IMR-90 (cell line): ENCODE results near the gene TNFRSF1A. TPM values are rescaled to one million over a fixed set of nuclear protein-coding genes. Genes with fewer than 3 reads are reported as not detected.

Experiments used
- ATAC-seq: fragments of 200-7000 bp; cut with Tn5 transposase; 2 replicates; pipeline ENCODE4 v1.9.1; 2020; ENCODE audit warnings: low read depth, mild to moderate bottlenecking, moderate library complexity
- BruUV-seq: library from RNA; stranded (reverse); fragments of 400-500 nt; replicated peaks from 2 replicates; lab custom pipeline; 2021; lab: Mats Ljungman, UMichigan
- CTCF ChIA-PET: fragments of 300-600 bp; formaldehyde crosslinking; extraction: SDS; loops from one replicate; lab custom pipeline; 2021; ENCODE audit warnings: antibody characterized with exemption; lab: Yijun Ruan, JAX
- POLR2A ChIA-PET: fragments of 300-600 bp; sonication (Branson Sonifier 250); formaldehyde crosslinking; loops from one replicate; lab custom pipeline; 2022; ENCODE audit warnings: antibody characterized with exemption; ENCODE audit not compliant: unreplicated experiment; lab: Charles Lee
- DNase-seq: peaks from one replicate; pipeline ENCODE4 v3.0.0; 2013
- H2AFZ ChIP-seq: replicated peaks from 2 replicates; pipeline ENCODE3; 2013; ENCODE audit warnings: low read length, mild to moderate bottlenecking; ENCODE audit not compliant: poor library complexity
- H2AK5ac ChIP-seq: 2 replicates; pipeline ENCODE4 v1.6.1; 2013; ENCODE audit warnings: low read depth, low read length, inconsistent platforms
- H2AK9ac ChIP-seq: replicated peaks from 2 replicates; pipeline ENCODE3; 2013; ENCODE audit warnings: mild to moderate bottlenecking, low read depth, low read length, moderate library complexity; ENCODE audit not compliant: poor library complexity
- H2BK120ac ChIP-seq: 2 replicates; pipeline ENCODE4 v1.6.1; 2013; ENCODE audit warnings: low read depth, low read length, inconsistent platforms
- H2BK15ac ChIP-seq: 3 replicates; pipeline ENCODE4 v1.6.1; 2013; ENCODE audit warnings: low read depth, low read length, inconsistent platforms
- H2BK20ac ChIP-seq: 2 replicates; pipeline ENCODE4 v1.6.1; 2013; ENCODE audit warnings: low read depth, mild to moderate bottlenecking, inconsistent platforms, low read length, moderate library complexity
- H2BK5ac ChIP-seq: 2 replicates; pipeline ENCODE4 v1.6.1; 2013; ENCODE audit warnings: mild to moderate bottlenecking, low read depth, low read length, inconsistent platforms; ENCODE audit not compliant: poor library complexity, severe bottlenecking
- H3K14ac ChIP-seq: replicated peaks from 2 replicates; pipeline ENCODE4 v1.6.1; 2013; ENCODE audit warnings: low read depth, low read length, inconsistent platforms
- H3K18ac ChIP-seq: 2 replicates; pipeline ENCODE4 v1.6.1; 2013; ENCODE audit warnings: low read depth, low read length, control low read depth
- H3K23ac ChIP-seq: 2 replicates; pipeline ENCODE4 v1.6.1; 2013; ENCODE audit warnings: low read depth, low read length, inconsistent platforms
- H3K27ac ChIP-seq: 2 replicates; pipeline ENCODE4 v1.5.1; 2013; ENCODE audit warnings: mild to moderate bottlenecking, control low read depth, low read length; ENCODE audit not compliant: insufficient read depth
- H3K27me3 ChIP-seq: 2 replicates; pipeline ENCODE4 v1.6.1; 2013; ENCODE audit warnings: low read length; ENCODE audit not compliant: control insufficient read depth, insufficient read depth
- H3K36me3 ChIP-seq: 2 replicates; pipeline ENCODE4 v1.6.1; 2013; ENCODE audit warnings: low read length, mixed read lengths; ENCODE audit not compliant: control insufficient read depth, insufficient read depth
- H3K4ac ChIP-seq: 2 replicates; pipeline ENCODE4 v1.6.1; 2013; ENCODE audit warnings: low read depth, low read length, inconsistent platforms
- H3K4me1 ChIP-seq: 2 replicates; pipeline ENCODE4 v1.6.1; 2013; ENCODE audit warnings: low read length, mixed read lengths; ENCODE audit not compliant: control insufficient read depth, insufficient read depth
- H3K4me2 ChIP-seq: 2 replicates; pipeline ENCODE4 v1.6.1; 2013; ENCODE audit warnings: low read depth, mild to moderate bottlenecking, control low read depth, low read length, moderate library complexity
- H3K4me3 ChIP-seq: 2 replicates; pipeline ENCODE4 v1.5.1; 2013; ENCODE audit warnings: low read depth, mild to moderate bottlenecking, control low read depth, low read length, moderate library complexity; ENCODE audit not compliant: insufficient read depth
- H3K56ac ChIP-seq: 2 replicates; pipeline ENCODE4 v1.6.1; 2013; ENCODE audit warnings: low read length, inconsistent platforms; ENCODE audit not compliant: insufficient read depth; ENCODE audit errors: extremely low read depth
- H3K79me1 ChIP-seq, 2 experiments: 2 replicates each; pipeline ENCODE4 v1.6.1; 2013; ENCODE audit warnings: low read length in 2 of 2, inconsistent platforms in 1 of 2, low read depth in 1 of 2
- H3K9ac ChIP-seq: 2 replicates; pipeline ENCODE4 v1.6.1; 2013; ENCODE audit warnings: low read depth, low read length, control low read depth
- H3K9me1 ChIP-seq: 2 replicates; pipeline ENCODE4 v1.6.1; 2013; ENCODE audit warnings: low read length, inconsistent platforms; ENCODE audit not compliant: insufficient read depth
- H3K9me3 ChIP-seq: 2 replicates; pipeline ENCODE4 v1.6.1; 2013; ENCODE audit warnings: low read length; ENCODE audit not compliant: control insufficient read depth, insufficient read depth
- H4K20me1 ChIP-seq: 2 replicates; pipeline ENCODE4 v1.6.1; 2013; ENCODE audit warnings: low read length, inconsistent platforms; ENCODE audit not compliant: insufficient read depth
- H4K5ac ChIP-seq: 2 replicates; pipeline ENCODE4 v1.6.1; 2013; ENCODE audit warnings: mild to moderate bottlenecking, low read depth, low read length, control low read depth
- H4K8ac ChIP-seq, 2 experiments: 2 replicates each; pipeline ENCODE4 v1.6.1; 2013; ENCODE audit warnings: low read depth in 2 of 2, low read length in 2 of 2, control low read depth in 1 of 2, inconsistent platforms in 1 of 2
- H4K91ac ChIP-seq: 2 replicates; pipeline ENCODE4 v1.6.1; 2013; ENCODE audit warnings: low read depth, low read length, inconsistent platforms; ENCODE audit not compliant: insufficient read depth
- CHD1 ChIP-seq: IDR thresholded peaks from 2 replicates; pipeline ENCODE4 v1.6.1; 2012; ENCODE audit warnings: low read depth, low read length, improper control_type of control experiment
- NFE2L2 ChIP-seq: fragments of 150-350 bp; IDR thresholded peaks from 2 replicates; pipeline ENCODE4 v1.6.1; 2016; ENCODE audit warnings: low read depth, mild to moderate bottlenecking, low read length
- POLR2A ChIP-seq: IDR thresholded peaks from 2 replicates; pipeline ENCODE4 v1.6.1; 2012; ENCODE audit warnings: mild to moderate bottlenecking, low read depth, low read length
- RFX5 ChIP-seq: IDR thresholded peaks from 2 replicates; pipeline ENCODE4 v1.8.0; 2012; ENCODE audit warnings: low read depth, mild to moderate bottlenecking, low read length, moderate library complexity
- SMC3 ChIP-seq: fragments of 150-350 bp; IDR thresholded peaks from 2 replicates; pipeline ENCODE4 v1.6.1; 2016; ENCODE audit warnings: low read depth, mild to moderate bottlenecking, antibody characterized with exemption, low read length, moderate library complexity
- WGBS, 2 experiments: methylation state at CpG; one replicate each; pipeline versions ENCODE4 v1.1.5 to v1.1.7; 2013; ENCODE audit warnings: missing lambda C conversion rate in 2 of 2; ENCODE audit not compliant: insufficient read length in 1 of 2; ENCODE audit errors: extremely low coverage in 2 of 2; 5-methylcytosine and 5-hydroxymethylcytosine counted together
- dilution Hi-C: fragments of 300-500 bp; cut with HindIII; formaldehyde crosslinking; loops from one replicate; pipeline ENCODE4 v1.14.3; 2018; ENCODE audit warnings: low sequenced_read_pairs; ENCODE audit not compliant: unreplicated experiment
- in situ Hi-C: fragments of 300-500 bp; cut with MboI; formaldehyde crosslinking; loops from 3 replicates; pipeline ENCODE4 v1.14.3; 2019; ENCODE audit warnings: low sequenced_read_pairs, inconsistent platforms, mixed read lengths
- intact Hi-C: fragments of 100-400 bp; cut with micrococcal nuclease; formaldehyde crosslinking; loops from 2 replicates; pipeline ENCODE4 v1.10.0; 2022
- polyA plus RNA-seq, 3 experiments: library from polyadenylated mRNA; depleted of rRNA; stranded (reverse); fragments of >200 nt; gene quantifications; 2 replicates each; pipeline ENCODE4 v1.2.3, GENCODE V29; 2012; ENCODE audit warnings: low replicate concordance in 1 of 3
- total RNA-seq: library from RNA; depleted of rRNA; stranded (reverse); fragments of >200 nt; gene quantifications from 2 replicates; pipeline ENCODE4 v1.2.3, GENCODE V29; 2012
- TF ChIP-seq, protein P1 (sequence below): fragments of 150-350 bp; IDR thresholded peaks from 2 replicates; pipeline ENCODE4 v1.6.1; 2016; ENCODE audit warnings: low read depth, mild to moderate bottlenecking, low read length, moderate library complexity, borderline replicate concordance
- TF ChIP-seq, protein P2 (sequence below): conservative IDR thresholded peaks from 2 replicates; pipeline ENCODE4 v1.5.1; 2012; ENCODE audit warnings: mild to moderate bottlenecking, low read depth, low read length, improper control_type of control experiment

The TNFRSF1A gene
- total and polyA plus RNA-seq, 2 of the 4 experiments (the other 2 are of a cell fraction) = 79.6 to 136 TPM

DNA sequence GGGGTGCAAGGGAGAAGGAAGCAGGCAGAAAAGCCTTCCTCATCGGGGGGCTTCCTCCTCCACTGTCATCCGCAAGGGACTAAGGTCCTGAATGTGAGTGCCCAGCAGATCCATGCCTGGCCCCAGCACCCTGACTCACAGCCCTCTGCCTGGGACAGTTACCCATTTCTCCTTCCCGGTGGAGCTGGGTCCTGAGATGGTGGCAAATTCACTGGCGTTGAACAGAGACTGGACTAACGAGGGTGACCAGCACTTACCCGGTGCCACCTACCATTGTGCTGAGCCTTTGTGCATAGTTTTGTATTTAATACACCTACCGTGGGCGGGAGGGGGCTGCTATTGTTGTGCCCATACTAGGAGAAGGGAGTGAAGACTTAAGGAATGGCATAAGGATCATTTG lies 62.2 kb downstream of the TNFRSF1A start:
- Histone ChIP-seq H3K36me3 (no peaks in the 10 kb centered on the region), H2BK20ac (peak overlapping the region; percentile 96), H3K18ac (peak overlapping the region; percentile 13), H4K20me1 (no peaks in the 10 kb centered on the region), H3K9me3 (no peaks in the 10 kb centered on the region), H3K4me3 (no peak overlapping the region), H3K56ac (0 out of 2 replicates have a peak overlapping the region, but pooled peaks have one; percentile 41), H2AFZ (peak overlapping the region; percentile 54), H3K9me1 (peaks cover 30% of the 10 kb centered on the region), H4K91ac (peak overlapping the region; percentile 92), H2AK9ac (peak overlapping the region; percentile 96), H3K23ac (peak overlapping the region; percentile 59), H2BK15ac (peak overlapping the region; percentile 87; the same call in 2 of the 3 replicates), H3K79me1 (peaks cover 0 to 6% of the 10 kb centered on the region in 2 experiments; a peak in 1 of 4 replicates), H3K4ac (peak overlapping the region; percentile 95), H4K5ac (peak overlapping the region; percentile 28), H2BK120ac (peak overlapping the region; percentile 94), H3K4me1 (peaks cover 31% of the 10 kb centered on the region), H3K27ac (peak overlapping the region; percentile 73), H2AK5ac (peak overlapping the region; percentile 98), H4K8ac (peak overlapping the region; percentile 59 to 77), H3K14ac (peak overlapping the region; percentile 81), H3K27me3 (no peaks in the 10 kb centered on the region), H2BK5ac (peak overlapping the region; percentile 82), H3K9ac (no peak overlapping the region; the same call in 1 of the 2 replicates), H3K4me2 (no peak overlapping the region)
- in situ Hi-C loops (loop anchor here (5.0 to 25.0 kb wide), 3 partner anchors 72 to 817 kb away; no protein-coding TSS in a partner anchor), dilution Hi-C loops (no loop called here), intact Hi-C loops (loop anchor here (2.0 to 10.0 kb wide), 2 partner anchors 49 to 775 kb away; no protein-coding TSS in a partner anchor)
- DNase-seq = no peak
- BruUV-seq = no TSS peak
- CTCF ChIA-PET = interaction anchor here (0.8 to 3.7 kb wide), 5 partner anchors 76 to 290 kb away, joined by 5 to 29 read pairs (median 6); no protein-coding TSS in a partner anchor
- no peak for ATAC-seq
- TF ChIP-seq, protein P1, sequence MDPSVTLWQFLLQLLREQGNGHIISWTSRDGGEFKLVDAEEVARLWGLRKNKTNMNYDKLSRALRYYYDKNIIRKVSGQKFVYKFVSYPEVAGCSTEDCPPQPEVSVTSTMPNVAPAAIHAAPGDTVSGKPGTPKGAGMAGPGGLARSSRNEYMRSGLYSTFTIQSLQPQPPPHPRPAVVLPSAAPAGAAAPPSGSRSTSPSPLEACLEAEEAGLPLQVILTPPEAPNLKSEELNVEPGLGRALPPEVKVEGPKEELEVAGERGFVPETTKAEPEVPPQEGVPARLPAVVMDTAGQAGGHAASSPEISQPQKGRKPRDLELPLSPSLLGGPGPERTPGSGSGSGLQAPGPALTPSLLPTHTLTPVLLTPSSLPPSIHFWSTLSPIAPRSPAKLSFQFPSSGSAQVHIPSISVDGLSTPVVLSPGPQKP = no peak
- TF ChIP-seq, protein P2, sequence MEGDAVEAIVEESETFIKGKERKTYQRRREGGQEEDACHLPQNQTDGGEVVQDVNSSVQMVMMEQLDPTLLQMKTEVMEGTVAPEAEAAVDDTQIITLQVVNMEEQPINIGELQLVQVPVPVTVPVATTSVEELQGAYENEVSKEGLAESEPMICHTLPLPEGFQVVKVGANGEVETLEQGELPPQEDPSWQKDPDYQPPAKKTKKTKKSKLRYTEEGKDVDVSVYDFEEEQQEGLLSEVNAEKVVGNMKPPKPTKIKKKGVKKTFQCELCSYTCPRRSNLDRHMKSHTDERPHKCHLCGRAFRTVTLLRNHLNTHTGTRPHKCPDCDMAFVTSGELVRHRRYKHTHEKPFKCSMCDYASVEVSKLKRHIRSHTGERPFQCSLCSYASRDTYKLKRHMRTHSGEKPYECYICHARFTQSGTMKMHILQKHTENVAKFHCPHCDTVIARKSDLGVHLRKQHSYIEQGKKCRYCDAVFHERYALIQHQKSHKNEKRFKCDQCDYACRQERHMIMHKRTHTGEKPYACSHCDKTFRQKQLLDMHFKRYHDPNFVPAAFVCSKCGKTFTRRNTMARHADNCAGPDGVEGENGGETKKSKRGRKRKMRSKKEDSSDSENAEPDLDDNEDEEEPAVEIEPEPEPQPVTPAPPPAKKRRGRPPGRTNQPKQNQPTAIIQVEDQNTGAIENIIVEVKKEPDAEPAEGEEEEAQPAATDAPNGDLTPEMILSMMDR = no peak
- TF ChIP-seq RFX5 (no peak), SMC3 (no peak), POLR2A (0 out of 2 replicates have a peak, but pooled peaks have one; percentile 10), NFE2L2 (no peak), CHD1 (no peak)
- POLR2A ChIA-PET = interaction anchor here (0.5 kb wide), 1 partner anchor 218 kb away, joined by 4 read pairs; no protein-coding TSS in a partner anchor
- no CpG with 5 or more reads among the region's 8 CpGs for WGBS, 2 experiments
